SK-N-SH treated with all-trans-retinoic acid at 6 μM for 48 hours (cell line): ENCODE results near the gene RAB9B.

Source experiments
- ATAC-seq: fragments of 200-7000 bp; cut with Tn5 transposase; 3 replicates; pipeline ENCODE4 v1.9.1; 2020; ENCODE audit warnings: mild to moderate bottlenecking, moderate library complexity
- ARNTL ChIP-seq: fragments of 450-650 bp; formaldehyde crosslinking; IDR thresholded peaks from 2 replicates; pipeline ENCODE4 v1.5.0; 2020; ENCODE audit warnings: low read depth, mild to moderate bottlenecking, moderate library complexity, borderline replicate concordance
- BACH2 ChIP-seq: fragments of 250-450 bp; sonication (Bioruptor Pico); IDR thresholded peaks from 2 replicates; pipeline ENCODE4 v1.9.0; 2021; ENCODE audit warnings: mild to moderate bottlenecking, borderline replicate concordance
- CSDC2 ChIP-seq: fragments of 250-450 bp; sonication (Bioruptor Pico); IDR thresholded peaks from 2 replicates; pipeline ENCODE4 v1.5.0; 2020; ENCODE audit warnings: mild to moderate bottlenecking, moderate library complexity
- ESRRG ChIP-seq: fragments of 250-450 bp; sonication (Bioruptor Pico); IDR thresholded peaks from 2 replicates; pipeline ENCODE4 v1.6.1; 2021; ENCODE audit warnings: mild to moderate bottlenecking
- GLIS3 ChIP-seq: fragments of 250-450 bp; sonication (Bioruptor Pico); IDR thresholded peaks from 2 replicates; pipeline ENCODE4 v1.5.0; 2020; ENCODE audit warnings: mild to moderate bottlenecking, moderate library complexity
- ISL1 ChIP-seq: fragments of 250-450 bp; sonication (Bioruptor Pico); IDR thresholded peaks from 2 replicates; pipeline ENCODE4 v2.1.2; 2022; ENCODE audit warnings: mild to moderate bottlenecking, moderate library complexity
- OSR1 ChIP-seq: fragments of 250-450 bp; sonication (Bioruptor Pico); IDR thresholded peaks from 2 replicates; pipeline ENCODE4 v1.8.0; 2022; ENCODE audit warnings: moderate library complexity, mild to moderate bottlenecking, inconsistent platforms
- PATZ1 ChIP-seq: fragments of 250-450 bp; sonication (Bioruptor Pico); IDR thresholded peaks from 2 replicates; pipeline ENCODE4 v1.8.0; 2020; ENCODE audit warnings: mild to moderate bottlenecking, moderate library complexity, borderline replicate concordance
- POU6F1 ChIP-seq: fragments of 250-450 bp; sonication (Bioruptor Pico); IDR thresholded peaks from 2 replicates; pipeline ENCODE4 v1.8.0; 2021; ENCODE audit warnings: low read depth, mild to moderate bottlenecking, moderate library complexity, borderline replicate concordance
- PPARA ChIP-seq: fragments of 250-450 bp; sonication (Bioruptor Pico); IDR thresholded peaks from 2 replicates; pipeline ENCODE4 v1.5.0; 2020; ENCODE audit warnings: mild to moderate bottlenecking, borderline replicate concordance
- RARB ChIP-seq: fragments of 250-450 bp; sonication (Bioruptor Pico); IDR thresholded peaks from 2 replicates; pipeline ENCODE4 v1.8.0; 2021; ENCODE audit warnings: mild to moderate bottlenecking, moderate library complexity
- SNAI2 ChIP-seq: fragments of 250-450 bp; sonication (Bioruptor Pico); IDR thresholded peaks from 2 replicates; pipeline ENCODE4 v1.5.0; 2020; ENCODE audit warnings: mild to moderate bottlenecking, moderate library complexity
- TCF4 ChIP-seq: fragments of 250-450 bp; sonication (Bioruptor Pico); IDR thresholded peaks from 2 replicates; pipeline ENCODE4 v1.8.0; 2021; ENCODE audit warnings: mild to moderate bottlenecking, moderate library complexity, borderline replicate concordance
- TOX ChIP-seq: fragments of 250-450 bp; sonication (Bioruptor Pico); IDR thresholded peaks from 2 replicates; pipeline ENCODE4 v1.8.0; 2021; ENCODE audit warnings: mild to moderate bottlenecking, moderate library complexity, borderline replicate concordance
- TSHZ2 ChIP-seq: fragments of 250-450 bp; sonication (Bioruptor Pico); IDR thresholded peaks from 2 replicates; pipeline ENCODE4 v1.5.0; 2020; ENCODE audit warnings: mild to moderate bottlenecking, moderate library complexity
- ZC3H10 ChIP-seq: fragments of 250-450 bp; sonication (Bioruptor Pico); IDR thresholded peaks from 2 replicates; pipeline ENCODE4 v1.5.1; 2021; ENCODE audit warnings: mild to moderate bottlenecking, moderate library complexity
- ZFP30 ChIP-seq: fragments of 450-650 bp; formaldehyde crosslinking; IDR thresholded peaks from 2 replicates; pipeline ENCODE4 v1.5.0; 2022; ENCODE audit warnings: mild to moderate bottlenecking, moderate library complexity
- ZNF70 ChIP-seq: fragments of 450-650 bp; formaldehyde crosslinking; IDR thresholded peaks from 2 replicates; pipeline ENCODE4 v1.5.0; 2020; ENCODE audit warnings: mild to moderate bottlenecking, moderate library complexity
- ZNF8 ChIP-seq: fragments of 450-650 bp; formaldehyde crosslinking; IDR thresholded peaks from 2 replicates; pipeline ENCODE4 v1.5.0; 2020; ENCODE audit warnings: mild to moderate bottlenecking, moderate library complexity
- TF ChIP-seq, protein P1 (sequence below): fragments of 250-450 bp; sonication (Bioruptor Pico); IDR thresholded peaks from 2 replicates; pipeline ENCODE4 v1.5.1; 2020; ENCODE audit warnings: low read depth, mild to moderate bottlenecking, moderate library complexity
- TF ChIP-seq, protein P2 (sequence below): fragments of 250-450 bp; sonication (Bioruptor Pico); IDR thresholded peaks from 2 replicates; pipeline ENCODE4 v1.5.1; 2021; ENCODE audit warnings: mild to moderate bottlenecking, moderate library complexity

The RAB9B gene

GRCh38 chrX:103781062-103781402 is 51.0 kb downstream of the RAB9B start (continued):
- no peak for TF ChIP-seq SNAI2 (CRISPR knock-in tag)
- no peak for TF ChIP-seq GLIS3 (CRISPR knock-in tag)
- TF ChIP-seq ZNF8 = no peak
- TF ChIP-seq, protein P1, sequence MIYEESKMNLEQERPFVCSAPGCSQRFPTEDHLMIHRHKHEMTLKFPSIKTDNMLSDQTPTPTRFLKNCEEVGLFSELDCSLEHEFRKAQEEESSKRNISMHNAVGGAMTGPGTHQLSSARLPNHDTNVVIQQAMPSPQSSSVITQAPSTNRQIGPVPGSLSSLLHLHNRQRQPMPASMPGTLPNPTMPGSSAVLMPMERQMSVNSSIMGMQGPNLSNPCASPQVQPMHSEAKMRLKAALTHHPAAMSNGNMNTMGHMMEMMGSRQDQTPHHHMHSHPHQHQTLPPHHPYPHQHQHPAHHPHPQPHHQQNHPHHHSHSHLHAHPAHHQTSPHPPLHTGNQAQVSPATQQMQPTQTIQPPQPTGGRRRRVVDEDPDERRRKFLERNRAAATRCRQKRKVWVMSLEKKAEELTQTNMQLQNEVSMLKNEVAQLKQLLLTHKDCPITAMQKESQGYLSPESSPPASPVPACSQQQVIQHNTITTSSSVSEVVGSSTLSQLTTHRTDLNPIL (CRISPR knock-in tag) = no peak
- TF ChIP-seq ARNTL = no peak
- no peak for TF ChIP-seq ESRRG (CRISPR knock-in tag)
- no peak for TF ChIP-seq PPARA (CRISPR knock-in tag)
- no peak for TF ChIP-seq POU6F1 (CRISPR knock-in tag)
- no peak for TF ChIP-seq RARB (CRISPR knock-in tag)
- no peak for TF ChIP-seq ZC3H10 (CRISPR knock-in tag)
- TF ChIP-seq, all 23 proteins: peak for 0

- TF ChIP-seq, protein P2, sequence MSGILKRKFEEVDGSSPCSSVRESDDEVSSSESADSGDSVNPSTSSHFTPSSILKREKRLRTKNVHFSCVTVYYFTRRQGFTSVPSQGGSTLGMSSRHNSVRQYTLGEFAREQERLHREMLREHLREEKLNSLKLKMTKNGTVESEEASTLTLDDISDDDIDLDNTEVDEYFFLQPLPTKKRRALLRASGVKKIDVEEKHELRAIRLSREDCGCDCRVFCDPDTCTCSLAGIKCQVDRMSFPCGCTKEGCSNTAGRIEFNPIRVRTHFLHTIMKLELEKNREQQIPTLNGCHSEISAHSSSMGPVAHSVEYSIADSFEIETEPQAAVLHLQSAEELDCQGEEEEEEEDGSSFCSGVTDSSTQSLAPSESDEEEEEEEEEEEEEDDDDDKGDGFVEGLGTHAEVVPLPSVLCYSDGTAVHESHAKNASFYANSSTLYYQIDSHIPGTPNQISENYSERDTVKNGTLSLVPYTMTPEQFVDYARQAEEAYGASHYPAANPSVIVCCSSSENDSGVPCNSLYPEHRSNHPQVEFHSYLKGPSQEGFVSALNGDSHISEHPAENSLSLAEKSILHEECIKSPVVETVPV (CRISPR knock-in tag) = no peak
- TF ChIP-seq ZNF8 (no peak), ZC3H10 (CRISPR knock-in tag) (no peak), OSR1 (CRISPR knock-in tag) (no peak), ZFP30 (CRISPR knock-in tag) (no peak), PATZ1 (CRISPR knock-in tag) (no peak), TSHZ2 (CRISPR knock-in tag) (no peak), ISL1 (CRISPR knock-in tag) (no peak), TOX (CRISPR knock-in tag) (no peak), TCF4 (CRISPR knock-in tag) (no peak), ZNF70 (no peak), BACH2 (no peak), RARB (CRISPR knock-in tag) (no peak), CSDC2 (CRISPR knock-in tag) (no peak)
- TF ChIP-seq, protein P1 (CRISPR knock-in tag) = no peak
- ATAC-seq = no peak
Measured at GRCh38 chrX:103780336-103781061, 51.6 kb downstream of the RAB9B start.
